H1 (cell line): ENCODE results near the gene KIF26A. TPM values are rescaled to one million over a fixed set of nuclear protein-coding genes. Genes with fewer than 3 reads are reported as not detected.

Experiments used
- CHD7 ChIP-seq: fragments of 300-600 bp; sonication (generic); IDR thresholded peaks from 2 replicates; pipeline ENCODE4 v1.7.1; 2012; ENCODE audit warnings: low read length, moderate library complexity, mild to moderate bottlenecking, inconsistent platforms; ENCODE audit not compliant: insufficient replicate concordance
- POLR2AphosphoS5 ChIP-seq: IDR thresholded peaks from 2 replicates; pipeline ENCODE4 v1.6.1; 2011; ENCODE audit warnings: low read depth, low read length
- RAD21 ChIP-seq, 2 experiments: IDR thresholded peaks in 1 of 2; conservative IDR thresholded peaks in 1 of 2; 2 replicates each; pipeline ENCODE4 v1.6.1; 2011; ENCODE audit warnings: low read depth in 2 of 2, low read length in 2 of 2, improper control_type of control experiment in 1 of 2, inconsistent platforms in 1 of 2, mild to moderate bottlenecking in 1 of 2, moderate library complexity in 1 of 2
- polyA plus RNA-seq, 7 experiments: library from polyadenylated mRNA; depleted of rRNA in 3 of 7; stranded (reverse) in 5 of 7; unstranded in 2 of 7; fragments of >200 nt in 5 of 7; fragments of 200-250 nt in 2 of 7; gene quantifications; 1 replicate in 5 of 7; 2 replicates in 1 of 7; 4 replicates in 1 of 7; pipeline versions ENCODE4 v1.2.1 to v1.2.3, GENCODE V29; 2011 to 2013; ENCODE audit warnings: missing spikeins in 2 of 7, mixed read lengths in 2 of 7
- total RNA-seq: library from RNA; stranded (reverse); fragmentation: NEBNext Ultra II Directional; extraction: Animal tissue kit (Norgen Biotek cat#: 25700); gene quantifications from 2 replicates; pipeline ENCODE4 v1.2.1, GENCODE V29; 2021

KIF26A gene
- total and polyA plus RNA-seq, 2 of the 8 experiments (the other 6 are each of a cell fraction or from before 2014, with no cell fraction given): 11.5 to 41.6 TPM

DNA sequence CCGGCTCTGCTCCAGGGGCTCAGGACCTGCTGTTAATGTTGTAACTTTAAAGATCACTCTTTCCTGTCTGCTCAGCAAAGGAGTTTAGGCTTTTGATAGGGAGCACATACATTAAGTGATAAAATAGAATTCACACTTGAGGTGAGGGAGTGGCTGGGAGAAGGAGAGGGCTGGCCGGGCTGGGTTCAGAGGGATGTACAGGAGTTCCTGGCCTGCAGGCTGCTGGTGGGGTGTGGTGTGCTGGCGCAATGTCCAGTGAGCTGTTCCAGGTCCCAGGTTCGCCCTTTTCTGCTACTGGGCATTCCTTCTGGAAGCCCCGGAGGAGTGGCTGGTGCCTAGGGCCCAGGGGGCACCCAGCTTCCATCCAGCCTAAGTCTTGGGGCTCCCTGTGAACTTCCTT, 17.8 kb downstream of the KIF26A start (continued):
- TF ChIP-seq RAD21 (IDR thresholded peaks at IDR 0.05 in 1 of 2, conservative IDR thresholded peaks at IDR 0.05 in 1 of 2; ENCODE audit: low read depth in 2 of 2, low read length in 2 of 2): no peak
- TF ChIP-seq CHD7: no peak
- TF ChIP-seq POLR2AphosphoS5: no peak
